Central memory CD4-positive, alpha-beta T cell (primary cell): ENCODE measurements around the gene L3MBTL4.
"Not testable (repeated sequence)": the region's sequence is repeated elsewhere in the genome, so short reads cannot be mapped to it uniquely, and the experiment has no call there.

Source experiments
- DNase-seq: peaks from one replicate; pipeline ENCODE4 v3.0.0; 2022

The L3MBTL4 gene

DNA sequence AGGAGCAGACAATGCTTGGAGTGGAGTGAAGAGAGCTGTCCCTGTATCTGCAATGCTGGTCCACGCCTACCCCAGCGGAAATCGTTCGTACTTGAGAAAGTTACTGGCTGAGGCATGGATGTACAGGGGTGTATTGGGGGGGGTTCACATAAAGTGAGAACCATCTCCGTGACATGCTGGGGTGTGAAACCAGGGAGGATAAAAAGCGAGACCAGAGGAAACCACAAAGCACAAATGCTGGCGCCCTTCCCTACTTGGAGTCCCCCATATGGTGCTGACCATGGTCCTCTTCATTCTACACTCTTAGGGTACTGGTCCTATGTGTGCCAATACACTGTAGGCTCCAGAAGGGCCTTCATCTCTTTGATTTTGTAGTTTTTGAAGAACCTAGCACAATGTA lies 244.1 kb downstream of the L3MBTL4 start:
- no peak for DNase-seq

DNA sequence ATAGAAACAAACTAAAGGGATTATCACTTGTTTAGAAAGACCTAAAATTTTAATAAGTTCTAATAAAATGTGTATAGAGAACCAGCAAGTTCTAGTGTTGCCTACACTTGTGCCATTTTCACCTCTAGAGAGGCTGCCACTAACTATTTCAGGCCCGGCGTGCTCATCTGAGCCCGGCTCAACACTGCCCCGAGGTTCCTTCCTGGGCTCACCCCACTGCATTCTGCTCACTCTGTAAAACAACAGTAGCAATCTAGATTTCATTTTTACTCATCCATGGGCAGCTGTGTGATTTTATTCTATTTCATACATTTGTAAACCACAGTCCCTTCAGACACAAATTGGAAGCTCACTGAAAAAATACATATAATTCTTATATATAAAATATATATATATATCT lies 253.2 kb downstream of the L3MBTL4 start:
- no peak for DNase-seq

DNA sequence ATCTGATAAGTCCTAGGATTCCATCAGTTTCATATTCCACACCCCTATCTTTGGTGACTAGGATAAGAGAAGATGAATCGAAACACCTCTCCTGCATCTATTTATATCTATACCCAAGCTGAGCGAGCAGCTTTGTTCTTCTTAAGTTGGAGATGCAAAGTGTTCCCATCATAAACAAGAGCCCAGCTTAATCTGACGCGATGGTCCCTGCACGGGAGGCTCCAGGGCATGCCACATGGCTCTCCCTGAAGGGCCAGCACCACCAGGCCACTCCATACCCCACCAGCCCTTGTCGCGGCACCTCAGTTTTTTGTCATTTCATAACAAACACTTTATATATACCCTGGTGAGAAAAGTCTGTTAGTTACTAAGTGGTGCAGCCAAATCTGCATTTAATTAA lies 255.3 kb downstream of the L3MBTL4 start:
- DNase-seq = no peak

DNA sequence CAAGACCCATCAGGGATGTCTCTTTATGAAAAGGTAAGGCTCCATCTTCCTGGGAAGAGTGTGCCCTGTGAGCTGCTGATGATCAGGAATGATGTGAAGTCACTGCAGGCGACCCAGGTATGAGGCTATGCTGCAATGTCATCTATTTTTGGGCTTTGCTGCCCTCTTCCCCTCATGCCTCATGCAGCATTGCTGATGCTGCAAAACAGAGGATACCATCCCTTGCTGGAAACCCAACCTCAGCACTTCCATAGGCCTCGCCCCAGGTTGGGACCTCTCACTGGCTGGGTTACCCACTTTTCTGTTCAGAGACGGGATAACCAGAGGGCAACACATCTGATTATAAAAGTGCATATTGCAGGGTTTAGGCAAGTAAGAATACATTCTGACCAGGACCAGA lies 255.8 kb downstream of the L3MBTL4 start:
- DNase-seq = no peak

DNA sequence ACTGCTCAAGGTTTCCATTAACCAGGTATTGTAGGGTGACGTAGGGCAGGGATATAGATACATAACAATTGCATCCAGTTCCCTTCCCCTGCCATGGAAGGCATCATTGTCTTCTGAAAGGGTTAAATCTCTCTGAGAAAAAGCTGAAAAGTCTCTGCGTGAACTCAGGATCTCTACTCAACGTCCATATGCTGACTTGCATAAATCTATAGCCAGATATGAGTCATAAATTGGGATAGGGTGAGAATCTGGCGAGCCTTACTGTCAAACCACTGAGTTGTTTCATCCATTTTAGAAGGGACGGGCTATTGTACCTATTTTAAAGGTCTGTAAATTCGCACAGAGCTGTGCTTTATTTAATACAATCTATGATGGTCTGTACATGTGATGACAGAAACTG lies 258.3 kb downstream of the L3MBTL4 start:
- DNase-seq = no peak

DNA sequence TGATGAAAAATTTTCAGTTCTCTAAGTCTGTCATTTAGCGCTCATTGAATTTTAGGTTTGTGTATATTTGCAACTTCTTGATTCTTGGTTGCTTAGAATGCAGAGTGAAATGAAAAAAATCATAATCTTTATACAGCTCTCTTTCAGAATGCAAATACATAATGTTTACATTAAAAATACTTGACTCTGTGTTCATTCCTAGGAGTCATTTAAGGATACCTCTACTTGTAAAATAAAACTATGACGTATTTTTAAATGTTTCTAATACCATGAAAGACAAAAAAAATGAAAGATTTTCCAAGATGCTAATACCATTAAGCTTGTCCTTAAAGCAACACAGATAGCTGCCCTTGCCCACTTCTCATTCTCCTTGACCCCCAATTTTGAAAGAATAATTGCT lies 259.0 kb downstream of the L3MBTL4 start:
- no peak for DNase-seq

DNA sequence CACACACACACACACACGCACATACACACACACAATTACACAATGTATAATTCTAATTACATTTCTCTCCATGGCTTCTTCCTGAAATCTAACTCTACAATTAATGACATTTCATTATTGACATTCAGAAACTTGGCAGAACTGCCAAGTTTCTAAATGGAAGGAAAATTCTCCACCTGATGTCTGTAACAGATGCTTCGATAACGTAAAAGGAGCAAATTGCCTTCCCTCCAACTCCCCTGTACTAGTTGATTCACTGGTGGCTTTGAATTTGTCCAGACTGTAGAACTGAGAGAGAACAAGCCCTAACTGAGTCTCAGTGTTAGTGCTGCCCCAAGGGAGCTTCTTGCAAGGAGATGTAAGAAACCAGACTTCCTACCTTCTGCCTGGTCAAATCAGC lies 264.3 kb downstream of the L3MBTL4 start:
- no peak for DNase-seq

DNA sequence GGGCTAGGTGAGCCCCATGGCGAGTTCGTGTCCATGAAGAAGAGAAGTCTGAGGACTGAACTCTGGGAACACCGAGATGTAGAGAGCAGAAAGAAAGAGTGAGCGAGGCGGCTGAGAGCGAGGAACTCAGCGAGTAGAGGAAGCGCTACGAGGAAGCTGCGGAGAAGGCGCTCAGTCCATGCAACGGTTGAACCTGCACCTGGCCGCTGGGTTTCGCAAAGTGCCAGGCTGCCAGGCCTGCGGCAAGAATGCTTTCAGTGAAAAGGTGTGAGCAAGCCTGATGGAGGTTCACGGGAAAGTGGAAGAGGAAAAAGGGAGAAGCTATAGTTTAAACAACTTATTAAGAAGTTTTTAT lies 268.4 kb downstream of the L3MBTL4 start:
- no peak for DNase-seq

DNA sequence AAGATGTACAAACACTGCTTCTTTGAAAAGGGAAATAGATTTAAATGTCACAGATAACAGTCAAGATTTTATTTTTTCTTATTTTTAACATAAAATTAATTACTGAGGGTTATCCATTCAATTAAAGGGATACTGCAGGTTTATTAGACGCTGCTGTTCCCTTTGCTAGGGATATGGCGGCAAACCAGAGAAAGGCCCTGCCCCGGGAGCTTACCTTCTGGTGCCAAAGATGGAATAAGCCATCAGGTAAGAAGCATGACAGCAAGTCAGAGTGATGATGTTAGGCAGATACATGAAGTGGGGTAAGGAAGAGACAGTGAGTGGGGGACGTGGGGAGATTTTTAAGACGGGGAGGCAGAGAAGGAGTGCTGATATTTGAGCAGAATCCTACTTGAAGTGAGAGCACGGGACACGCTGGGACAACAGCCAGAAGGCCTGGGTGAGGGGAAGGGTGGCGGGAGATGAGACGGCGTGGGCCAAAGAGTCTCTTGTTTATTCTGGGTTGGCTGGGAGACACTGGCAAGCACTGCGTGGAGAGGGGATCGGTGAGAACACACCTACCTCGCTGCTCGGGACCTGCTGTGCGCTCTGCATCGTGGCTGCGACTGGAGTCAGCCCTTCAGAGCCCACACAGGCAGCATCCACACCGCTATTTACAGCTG lies 268.9 kb downstream of the L3MBTL4 start:
- no peak for DNase-seq

DNA sequence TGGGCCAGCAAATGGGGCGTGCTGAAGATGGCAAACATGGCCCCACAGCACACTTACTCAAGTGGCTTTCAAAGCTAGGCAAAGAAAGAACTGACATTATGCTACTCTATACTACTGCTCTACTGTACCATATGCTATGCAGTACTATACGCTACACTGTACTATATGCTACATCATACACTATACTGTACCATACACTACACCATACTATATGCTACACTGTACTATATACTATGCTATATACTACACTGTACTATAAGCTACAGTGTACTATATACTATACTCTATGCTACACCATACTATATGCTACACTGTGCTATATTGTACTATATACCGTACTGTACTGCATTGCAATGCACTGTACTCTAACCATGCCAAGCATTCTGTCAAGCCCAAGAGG lies 275.7 kb downstream of the L3MBTL4 start:
- no peak for DNase-seq

DNA sequence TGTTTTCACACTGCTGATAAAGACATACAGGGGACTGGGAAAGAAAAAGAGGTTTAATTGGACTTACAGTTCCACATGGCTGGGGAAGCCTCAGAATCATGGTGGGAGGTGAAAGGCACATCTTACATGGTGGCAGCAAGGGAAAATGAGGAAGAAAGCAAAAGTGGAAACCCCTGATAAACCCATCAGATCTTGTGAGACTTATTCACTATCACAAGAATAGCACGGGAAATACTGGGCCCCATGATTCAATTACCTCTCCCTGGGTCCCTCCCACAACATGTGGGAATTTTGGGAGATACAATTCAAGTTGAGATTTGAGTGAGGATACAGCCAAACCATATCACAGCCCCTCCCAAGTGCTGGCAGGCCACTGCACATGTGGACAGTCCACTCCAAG lies 278.8 kb downstream of the L3MBTL4 start:
- DNase-seq = not testable (repeated sequence)

DNA sequence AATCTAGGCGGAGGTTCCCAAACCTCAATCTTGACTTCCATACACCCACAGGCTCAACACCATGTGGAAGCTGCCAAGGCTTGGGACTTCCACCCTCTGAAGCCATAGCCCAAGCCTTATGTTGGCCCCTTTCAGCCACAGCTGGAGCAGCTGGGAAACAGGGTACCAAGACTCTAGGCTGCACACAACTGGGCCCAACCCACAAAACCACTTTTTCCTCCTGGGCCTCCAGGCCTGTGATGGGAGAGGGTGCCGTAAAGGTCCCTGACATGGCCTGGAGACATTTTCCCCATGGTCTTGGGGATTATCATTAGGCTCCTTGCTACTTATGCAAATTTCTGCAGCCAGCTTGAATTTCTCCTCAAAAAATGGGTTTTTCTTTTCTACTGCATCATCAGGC lies 279.7 kb downstream of the L3MBTL4 start:
- not testable (repeated sequence) for DNase-seq

DNA sequence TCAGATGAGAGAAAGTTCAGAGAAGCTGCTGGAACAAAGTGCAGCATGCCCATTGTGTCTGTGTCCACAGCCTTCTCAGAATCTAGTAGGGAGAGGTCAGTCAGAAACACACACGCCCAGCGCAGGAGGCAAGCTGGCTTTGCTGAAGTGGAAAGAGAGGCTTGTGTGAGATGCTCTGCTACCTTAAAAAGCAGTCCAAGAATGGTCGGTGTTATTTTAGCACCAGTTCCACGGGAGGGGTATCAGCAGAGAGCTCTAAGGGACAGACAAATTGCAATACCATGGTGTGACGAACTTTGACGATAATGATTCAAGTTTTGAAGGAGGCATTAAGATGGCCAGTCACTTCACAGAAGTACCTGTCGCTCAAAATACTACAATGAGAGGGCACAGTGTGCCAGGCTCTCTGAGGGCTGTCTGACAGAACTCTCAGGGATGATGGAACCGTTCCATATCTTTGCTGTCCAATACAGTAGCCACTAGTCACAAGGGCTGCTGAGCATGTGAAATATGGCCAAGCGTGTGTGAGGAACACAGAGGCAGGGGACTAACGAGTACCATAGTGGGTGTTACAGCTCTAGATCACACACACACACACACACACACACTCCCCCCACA lies 281.9 kb downstream of the L3MBTL4 start:
- DNase-seq = no peak

DNA sequence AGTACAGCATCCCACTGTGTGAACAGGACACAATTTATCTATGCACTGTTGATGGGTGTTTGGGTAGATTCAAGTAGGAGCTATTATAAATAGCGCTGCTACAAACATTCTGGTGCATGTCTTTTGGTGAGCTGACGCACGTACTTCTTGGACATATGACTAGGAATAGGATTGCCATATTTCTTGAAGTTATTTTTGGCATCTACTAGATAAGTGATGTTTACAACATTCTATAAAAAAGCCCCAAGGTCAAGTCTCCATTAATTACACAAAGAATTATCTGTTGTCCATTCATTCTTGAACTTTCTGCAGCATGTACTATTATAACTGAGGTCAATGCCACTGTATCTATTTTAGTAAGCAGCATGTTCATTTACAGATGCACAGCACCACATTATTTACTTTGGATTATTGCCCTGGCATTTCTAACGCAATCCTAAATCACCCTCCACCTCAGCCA lies 293.9 kb downstream of the L3MBTL4 start:
- no peak for DNase-seq

DNA sequence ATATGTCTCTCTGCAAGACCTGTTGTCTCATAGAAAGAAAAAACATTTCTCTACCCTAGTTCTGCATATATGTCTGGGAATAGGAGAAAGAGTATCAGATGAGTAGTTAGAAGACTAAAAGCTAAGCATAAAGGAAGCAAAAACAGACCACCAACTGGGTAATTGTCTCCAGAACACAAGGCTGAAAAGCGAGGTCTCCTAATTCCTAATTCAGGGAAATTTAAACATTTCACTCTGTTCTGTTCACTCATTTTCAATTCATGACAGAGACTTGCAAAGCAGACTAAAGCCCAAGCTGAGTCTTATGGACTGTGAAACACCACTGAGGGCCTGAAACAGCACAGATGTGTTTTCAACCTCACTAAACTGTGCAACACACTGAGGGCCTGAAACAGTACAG lies 294.9 kb downstream of the L3MBTL4 start:
- no peak for DNase-seq

DNA sequence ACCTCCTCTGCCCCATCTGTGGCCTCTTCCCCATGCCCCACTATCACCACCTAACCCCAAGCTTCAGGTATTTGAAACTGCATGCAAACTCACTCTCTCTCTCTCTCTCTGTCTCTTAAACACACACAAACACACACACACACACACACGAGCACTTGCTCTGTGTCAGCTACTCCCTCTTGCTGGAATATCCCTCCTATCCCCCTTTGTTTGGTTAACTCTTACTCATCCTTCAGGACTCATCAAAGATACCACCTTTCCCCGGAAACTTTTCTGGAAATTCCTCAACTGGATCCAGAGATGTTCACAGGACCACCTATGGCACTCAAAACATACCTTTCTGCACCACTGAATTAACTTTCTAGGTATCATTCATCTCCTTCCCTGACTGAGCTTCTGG lies 296.6 kb downstream of the L3MBTL4 start:
- no peak for DNase-seq

DNA sequence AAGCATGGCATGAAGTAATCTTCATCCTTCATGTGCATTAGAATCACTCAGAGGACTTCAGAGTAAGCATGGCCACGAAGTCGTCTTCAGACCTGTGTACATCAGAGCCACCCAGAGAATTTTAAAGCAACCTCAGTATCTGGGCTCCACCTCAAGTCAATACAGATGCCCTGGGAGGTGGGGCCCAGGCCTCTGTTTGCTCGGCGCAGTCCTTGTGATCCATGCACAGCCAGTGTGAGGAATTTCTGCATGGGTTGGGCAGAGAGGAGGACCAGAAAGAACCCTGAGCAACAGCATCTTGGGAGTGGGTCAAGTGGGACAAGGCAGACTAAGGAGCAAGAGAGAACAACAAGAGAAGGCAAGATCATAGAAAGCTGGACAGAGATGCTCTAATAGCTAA lies 299.0 kb downstream of the L3MBTL4 start:
- DNase-seq = no peak

DNA sequence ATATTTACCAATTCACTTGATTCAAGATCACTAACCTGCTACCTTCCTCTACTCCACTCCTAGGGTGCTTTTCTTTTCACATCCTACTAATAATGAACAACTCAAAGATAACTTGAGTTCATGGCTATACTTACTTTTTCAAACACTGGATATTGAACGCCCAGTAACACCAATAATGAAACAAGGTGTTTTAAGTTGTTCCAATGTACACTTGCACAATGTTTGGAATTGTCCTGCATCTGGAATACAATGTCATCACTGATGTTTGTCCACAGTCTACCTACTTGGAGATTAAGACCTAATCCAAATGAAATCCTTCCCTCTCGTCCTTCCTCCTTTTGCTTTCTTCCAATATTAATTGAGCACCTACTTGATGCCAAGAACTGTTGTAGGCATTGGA lies 301.1 kb downstream of the L3MBTL4 start:
- no peak for DNase-seq

DNA sequence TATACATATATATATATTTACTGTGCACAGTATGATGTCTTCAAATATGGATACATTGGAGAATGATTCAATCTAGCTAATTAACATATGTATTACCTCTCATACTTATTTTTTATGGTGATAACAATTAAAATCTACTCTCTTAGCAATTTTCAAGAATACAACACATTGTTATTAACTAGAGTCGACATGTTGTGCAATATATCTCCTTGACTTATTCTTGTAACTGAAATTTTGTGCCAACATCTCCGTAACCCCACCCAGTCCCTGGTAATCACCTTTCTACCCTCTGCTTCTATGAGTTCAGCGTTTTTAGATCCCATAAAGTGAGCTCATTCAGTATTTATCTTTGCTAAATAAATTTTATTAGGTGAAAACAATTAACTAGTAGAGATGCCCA lies 303.0 kb downstream of the L3MBTL4 start:
- DNase-seq = no peak

DNA sequence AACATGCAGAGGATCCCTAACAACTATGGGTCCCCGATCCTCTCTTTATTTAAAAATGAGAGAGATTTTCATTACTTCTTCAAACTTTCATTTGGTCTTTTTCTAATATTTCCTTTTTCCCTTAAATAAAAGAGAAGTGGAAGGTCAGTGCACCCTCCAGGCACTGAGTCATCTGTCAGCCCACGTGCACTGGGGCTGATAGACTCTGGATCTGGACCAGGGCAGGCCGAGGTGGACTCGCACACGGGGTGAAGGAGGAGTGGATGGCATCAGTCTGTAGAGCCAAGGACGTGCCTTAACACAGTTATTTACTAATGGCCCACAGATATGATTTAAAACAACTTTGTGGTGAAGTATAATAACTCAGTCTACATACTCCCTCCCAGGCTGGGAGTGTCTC lies 305.0 kb downstream of the L3MBTL4 start:
- no peak for DNase-seq

DNA sequence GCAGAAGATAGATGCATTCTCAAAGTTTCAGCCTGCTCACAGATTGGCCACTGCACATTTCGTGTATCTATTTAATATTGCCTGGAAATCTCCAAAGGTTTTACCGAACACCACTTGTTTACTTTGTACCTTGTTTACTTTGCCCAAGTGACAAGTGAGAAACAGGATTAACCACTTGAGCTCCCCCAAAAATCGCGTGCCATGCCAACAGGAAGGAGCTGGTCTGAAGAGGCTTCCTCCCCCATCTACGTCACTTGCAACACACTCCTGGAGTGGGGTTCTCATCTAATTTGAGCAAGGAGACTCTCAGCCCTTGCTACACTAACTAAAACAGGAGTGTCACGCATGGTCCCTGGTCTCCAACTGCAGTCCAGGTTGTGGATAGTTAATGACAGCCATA lies 306.9 kb downstream of the L3MBTL4 start:
- no peak for DNase-seq

DNA sequence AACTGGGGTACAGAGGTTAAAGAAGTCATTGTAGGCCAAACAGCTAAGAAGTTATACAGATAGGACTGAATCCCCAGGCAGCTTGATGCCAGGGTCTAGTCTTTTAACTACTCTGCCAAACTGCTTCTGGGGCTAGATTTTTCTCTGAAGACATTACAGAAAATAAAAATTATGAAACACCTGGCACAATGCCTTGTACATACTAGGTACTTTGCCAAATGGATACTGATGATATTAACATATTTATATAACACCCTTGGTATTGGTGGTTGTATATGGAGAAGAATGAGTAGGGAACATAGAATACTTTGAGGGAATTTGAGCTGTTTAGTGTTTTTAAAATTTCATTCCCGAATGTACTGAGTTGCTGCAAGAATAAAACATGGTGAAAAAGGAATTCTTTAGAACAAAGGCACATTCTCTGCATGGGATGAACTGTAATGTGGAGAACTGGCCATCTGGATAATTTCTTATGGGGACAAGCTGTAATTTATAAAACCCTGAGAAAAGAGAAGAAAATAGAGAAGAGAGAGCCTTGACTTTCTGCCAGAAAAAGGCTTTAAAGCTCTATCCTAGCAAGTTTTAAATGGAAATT lies 308.5 kb downstream of the L3MBTL4 start:
- no peak for DNase-seq

DNA sequence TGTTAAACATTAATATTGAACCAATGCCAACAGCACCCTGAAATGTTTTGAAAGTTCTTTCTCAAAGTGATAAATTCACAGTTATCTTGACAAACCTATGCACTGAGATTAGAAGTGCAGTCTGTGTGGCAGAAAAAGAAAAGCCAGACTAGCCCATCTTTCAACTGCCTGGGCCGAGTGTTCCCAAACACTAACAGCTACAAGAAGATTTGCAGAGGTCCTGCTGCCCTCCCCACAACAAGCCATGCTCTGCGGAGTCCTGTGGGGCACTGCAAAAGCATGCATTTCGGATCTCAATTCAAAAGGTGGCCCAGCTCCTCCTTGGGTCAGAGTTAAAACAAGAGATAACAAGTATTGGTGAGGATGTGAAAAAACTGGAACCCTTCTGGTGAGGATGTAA lies 311.0 kb downstream of the L3MBTL4 start:
- DNase-seq = no peak

DNA sequence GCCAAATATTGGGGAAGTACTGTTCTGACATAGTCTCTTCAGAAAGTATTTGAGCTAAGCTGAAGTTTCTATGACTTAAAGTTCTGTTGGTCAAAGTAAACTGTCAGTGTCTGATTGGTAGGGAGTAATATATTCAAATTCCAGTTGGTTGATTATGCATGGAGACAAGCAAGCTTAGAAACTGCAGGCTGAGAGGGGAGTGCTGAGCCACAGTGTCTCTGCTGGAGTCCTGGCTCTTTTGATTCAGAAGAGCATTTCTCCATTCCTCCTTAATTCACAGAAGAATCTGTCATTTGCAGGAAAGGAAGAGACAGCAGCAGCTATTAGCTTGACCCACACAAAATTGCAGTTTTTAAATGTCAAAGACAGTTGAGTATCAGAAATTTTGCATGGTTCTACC lies 318.0 kb downstream of the L3MBTL4 start:
- DNase-seq = no peak

DNA sequence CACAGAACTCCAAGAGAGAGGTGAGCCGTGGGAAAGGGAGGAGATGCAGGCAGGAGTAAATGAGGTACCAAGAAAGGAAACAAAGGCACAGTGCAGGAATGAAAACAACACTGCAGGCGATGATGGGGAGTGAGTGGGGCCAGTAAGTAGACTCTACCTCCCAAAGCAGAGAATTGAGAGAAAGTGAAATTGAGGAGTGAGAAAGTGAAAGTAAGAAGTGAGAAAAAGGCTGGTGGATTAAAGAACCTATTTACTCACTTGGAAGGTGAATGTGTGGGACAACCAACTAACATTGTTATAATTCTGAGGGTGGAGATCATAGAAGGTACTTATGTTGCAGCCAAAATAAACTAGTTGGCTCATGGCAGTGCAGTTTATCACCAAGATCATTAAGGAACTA lies 326.3 kb downstream of the L3MBTL4 start:
- no peak for DNase-seq
